ENCODE measurements around the gene RNF214. TPM values are rescaled to one million over a fixed set of nuclear protein-coding genes. Genes with fewer than 3 reads are reported as not detected.

The RNF214 gene
- total RNA-seq, 1 donor from 2014 or later: 25.2 TPM

GRCh38 chr11:117327567-117328374 lies 95.3 kb downstream of the RNF214 start, which contains the start of gene CEP164:
Gene CEP164, plus strand, starts transcription at chr11:117327854. Its CDS starts 10,733 bp downstream, at chr11:117338587.
- intact Hi-C loops (cut with micrococcal nuclease): no loop called here
- ATAC-seq (peak; percentile 96), DNase-seq (peak; percentile 96)

GRCh38 chr11:117328375-117329010 lies 96.0 kb downstream of the RNF214 start:
- DNase-seq: no peak

GRCh38 chr11:117332843-117333242 lies 100.4 kb downstream of the RNF214 start:
- ATAC-seq: no peak
- intact Hi-C loops (cut with micrococcal nuclease): no loop called here
- no peak for DNase-seq

More at GRCh38 chr11:117328375-117329010, 96.0 kb downstream of the RNF214 start:
- intact Hi-C loops (cut with micrococcal nuclease): no loop called here
- ATAC-seq: peak; percentile 76

GRCh38 chr11:117333917-117334316 lies 101.4 kb downstream of the RNF214 start:
- no peak for ATAC-seq
- no peak for DNase-seq
- intact Hi-C loops (cut with micrococcal nuclease): no loop called here

- DNase-seq (no peak), ATAC-seq (no peak)
- intact Hi-C loops (cut with micrococcal nuclease): no loop called here
These were observed 102.4 kb downstream of the RNF214 start for GRCh38 chr11:117334896-117335295.

- DNase-seq (no peak), ATAC-seq (no peak)
- intact Hi-C loops (cut with micrococcal nuclease): no loop called here
These were observed 102.9 kb downstream of the RNF214 start for GRCh38 chr11:117335399-117335798.

Other genes starting within 250 kb of the RNF214 start
- gene SIK3, start 134.2 kb upstream of the RNF214 start, total RNA-seq: 31.9 TPM
- 51.4 TPM for gene PAFAH1B2, start 88.4 kb upstream of the RNF214 start, total RNA-seq
- gene SIDT2, start 53.9 kb upstream of the RNF214 start, total RNA-seq: 20.4 TPM
- gene TAGLN, start 33.3 kb upstream of the RNF214 start, total RNA-seq: 69.5 TPM
- 21.7 TPM for gene PCSK7, start 598 bp upstream of the RNF214 start, total RNA-seq
- 8.5 TPM for gene BACE1-AS, start 58.7 kb downstream of the RNF214 start, total RNA-seq
- gene BACE1, start 83.6 kb downstream of the RNF214 start, total RNA-seq: 14.9 TPM
- gene CEP164, start 95.2 kb downstream of the RNF214 start, total RNA-seq: 4.9 TPM

All from left ventricle myocardium superior (tissue), 1 donor.